Measurements from ENCODE around the gene EYA4. TPM values are rescaled to one million over a fixed set of nuclear protein-coding genes. Genes with fewer than 3 reads are reported as not detected.

EYA4 gene
- total RNA-seq, 1 donor from 2014 or later = 8.1 TPM

DNA sequence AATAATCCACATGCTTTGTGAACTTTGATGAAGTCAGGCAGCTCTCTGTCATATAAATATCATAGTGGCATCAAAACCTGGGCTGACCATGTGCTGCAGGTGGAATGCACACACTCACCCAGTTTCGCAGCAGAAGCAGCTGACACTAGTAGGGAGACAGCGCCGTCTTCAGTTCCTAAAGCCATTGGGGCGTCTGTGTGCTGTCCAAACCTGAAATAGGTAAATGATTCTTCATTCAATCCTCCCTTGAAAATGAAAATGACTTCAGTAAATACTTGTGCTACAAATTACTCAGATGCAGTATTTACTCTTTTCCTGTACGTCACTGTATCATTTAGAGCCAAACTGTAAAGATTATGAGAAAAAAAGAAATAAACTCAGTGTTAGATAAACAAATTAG is 127.5 kb downstream of the EYA4 start:
- H3K4me3 Mint-ChIP-seq (ENCODE audit: unreplicated experiment) = no peak overlapping the region
- no peaks in the 10 kb centered on the region for H3K36me3 Mint-ChIP-seq (ENCODE audit: low read depth, unreplicated experiment)
- peaks cover 10% of the 10 kb centered on the region for H3K4me1 Mint-ChIP-seq (ENCODE audit: unreplicated experiment)
- H3K9me3 Mint-ChIP-seq (ENCODE audit: unreplicated experiment) = no peaks in the 10 kb centered on the region
- peaks cover 4% of the 10 kb centered on the region for H3K27me3 Mint-ChIP-seq (ENCODE audit: unreplicated experiment)
- no peak for DNase-seq (ENCODE audit: low spot score)
- H3K27ac Mint-ChIP-seq (ENCODE audit: unreplicated experiment) = no peak overlapping the region
- TF ChIP-seq, protein P1, sequence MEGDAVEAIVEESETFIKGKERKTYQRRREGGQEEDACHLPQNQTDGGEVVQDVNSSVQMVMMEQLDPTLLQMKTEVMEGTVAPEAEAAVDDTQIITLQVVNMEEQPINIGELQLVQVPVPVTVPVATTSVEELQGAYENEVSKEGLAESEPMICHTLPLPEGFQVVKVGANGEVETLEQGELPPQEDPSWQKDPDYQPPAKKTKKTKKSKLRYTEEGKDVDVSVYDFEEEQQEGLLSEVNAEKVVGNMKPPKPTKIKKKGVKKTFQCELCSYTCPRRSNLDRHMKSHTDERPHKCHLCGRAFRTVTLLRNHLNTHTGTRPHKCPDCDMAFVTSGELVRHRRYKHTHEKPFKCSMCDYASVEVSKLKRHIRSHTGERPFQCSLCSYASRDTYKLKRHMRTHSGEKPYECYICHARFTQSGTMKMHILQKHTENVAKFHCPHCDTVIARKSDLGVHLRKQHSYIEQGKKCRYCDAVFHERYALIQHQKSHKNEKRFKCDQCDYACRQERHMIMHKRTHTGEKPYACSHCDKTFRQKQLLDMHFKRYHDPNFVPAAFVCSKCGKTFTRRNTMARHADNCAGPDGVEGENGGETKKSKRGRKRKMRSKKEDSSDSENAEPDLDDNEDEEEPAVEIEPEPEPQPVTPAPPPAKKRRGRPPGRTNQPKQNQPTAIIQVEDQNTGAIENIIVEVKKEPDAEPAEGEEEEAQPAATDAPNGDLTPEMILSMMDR (IDR thresholded peaks at IDR 0.05; ENCODE audit: unreplicated experiment) = no peak

GRCh38 chr6:133369773-133370272 is 128.7 kb downstream of the EYA4 start:
- Mint-ChIP-seq H3K4me1 (ENCODE audit: unreplicated experiment) (peaks cover 10% of the 10 kb centered on the region), H3K27me3 (ENCODE audit: unreplicated experiment) (no peaks in the 10 kb centered on the region), H3K36me3 (ENCODE audit: low read depth, unreplicated experiment) (no peaks in the 10 kb centered on the region), H3K27ac (ENCODE audit: unreplicated experiment) (no peak overlapping the region), H3K9me3 (ENCODE audit: unreplicated experiment) (no peaks in the 10 kb centered on the region), H3K4me3 (ENCODE audit: unreplicated experiment) (no peak overlapping the region)
- TF ChIP-seq, protein P1 (IDR thresholded peaks at IDR 0.05; ENCODE audit: unreplicated experiment) = no peak
- DNase-seq (ENCODE audit: low spot score) = no peak

GRCh38 chr6:133376743-133377142 is 135.6 kb downstream of the EYA4 start:
- Mint-ChIP-seq H3K36me3 (ENCODE audit: low read depth, unreplicated experiment) (no peaks in the 10 kb centered on the region), H3K27ac (ENCODE audit: unreplicated experiment) (no peak overlapping the region), H3K9me3 (ENCODE audit: unreplicated experiment) (no peaks in the 10 kb centered on the region), H3K4me3 (ENCODE audit: unreplicated experiment) (no peak overlapping the region), H3K27me3 (ENCODE audit: unreplicated experiment) (no peaks in the 10 kb centered on the region), H3K4me1 (ENCODE audit: unreplicated experiment) (no peaks in the 10 kb centered on the region)
- TF ChIP-seq, protein P1 (IDR thresholded peaks at IDR 0.05; ENCODE audit: unreplicated experiment) = no peak
- no peak for DNase-seq (ENCODE audit: low spot score)

- Mint-ChIP-seq H3K27ac (ENCODE audit: unreplicated experiment) (no peak overlapping the region), H3K27me3 (ENCODE audit: unreplicated experiment) (no peaks in the 10 kb centered on the region), H3K9me3 (ENCODE audit: unreplicated experiment) (no peaks in the 10 kb centered on the region), H3K4me1 (ENCODE audit: unreplicated experiment) (no peaks in the 10 kb centered on the region), H3K4me3 (ENCODE audit: unreplicated experiment) (no peak overlapping the region), H3K36me3 (ENCODE audit: low read depth, unreplicated experiment) (no peaks in the 10 kb centered on the region)
- DNase-seq (ENCODE audit: low spot score) = no peak
- TF ChIP-seq, protein P1 (IDR thresholded peaks at IDR 0.05; ENCODE audit: unreplicated experiment) = no peak
These were observed 136.1 kb downstream of the EYA4 start for GRCh38 chr6:133377219-133377618.

DNA sequence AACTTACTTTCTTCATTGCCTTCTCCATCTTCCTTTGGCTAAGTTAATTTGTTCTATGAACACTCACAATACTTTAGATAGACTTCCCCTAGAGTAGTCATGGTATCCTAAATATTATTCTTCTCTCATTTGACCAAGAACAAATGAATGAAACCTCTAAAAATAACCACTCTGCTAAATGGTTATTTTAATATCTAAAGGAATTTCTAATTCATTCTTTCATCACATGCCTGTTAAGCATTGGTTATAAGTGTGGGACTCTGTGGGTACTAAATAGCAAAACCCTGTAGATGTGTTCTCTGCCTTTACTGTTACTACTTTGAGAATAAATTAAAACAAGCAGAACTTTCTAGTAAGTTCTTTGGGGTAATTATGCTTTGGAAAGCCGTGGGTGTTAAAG is 138.9 kb downstream of the EYA4 start:
- no peak for DNase-seq (ENCODE audit: low spot score)
- TF ChIP-seq, protein P1 (IDR thresholded peaks at IDR 0.05; ENCODE audit: unreplicated experiment) = no peak
- Mint-ChIP-seq H3K4me1 (ENCODE audit: unreplicated experiment) (no peaks in the 10 kb centered on the region), H3K36me3 (ENCODE audit: low read depth, unreplicated experiment) (no peaks in the 10 kb centered on the region), H3K27me3 (ENCODE audit: unreplicated experiment) (no peaks in the 10 kb centered on the region), H3K9me3 (ENCODE audit: unreplicated experiment) (no peaks in the 10 kb centered on the region), H3K27ac (ENCODE audit: unreplicated experiment) (no peak overlapping the region), H3K4me3 (ENCODE audit: unreplicated experiment) (no peak overlapping the region)

Data from endothelial cell (in vitro differentiated cells).